Liver (tissue), 2 donors: ENCODE data around the gene BDKRB1.

Experiments
- FOXA2 ChIP-seq: IDR thresholded peaks from 2 replicates; pipeline ENCODE4 v1.6.1; 2016; ENCODE audit warnings: antibody characterized with exemption
- TF ChIP-seq, protein P1 (sequence below): fragments of 150-350 bp; IDR thresholded peaks from 2 replicates; pipeline ENCODE4 v1.5.1; 2017; ENCODE audit warnings: improper control_type of control experiment, low read depth, low read length; ENCODE audit not compliant: missing input control
- TF ChIP-seq, protein P2 (sequence below): IDR thresholded peaks from 2 replicates; pipeline ENCODE4 v1.6.1; 2016; ENCODE audit warnings: antibody characterized with exemption
- donor health status: healthy.

DNA sequence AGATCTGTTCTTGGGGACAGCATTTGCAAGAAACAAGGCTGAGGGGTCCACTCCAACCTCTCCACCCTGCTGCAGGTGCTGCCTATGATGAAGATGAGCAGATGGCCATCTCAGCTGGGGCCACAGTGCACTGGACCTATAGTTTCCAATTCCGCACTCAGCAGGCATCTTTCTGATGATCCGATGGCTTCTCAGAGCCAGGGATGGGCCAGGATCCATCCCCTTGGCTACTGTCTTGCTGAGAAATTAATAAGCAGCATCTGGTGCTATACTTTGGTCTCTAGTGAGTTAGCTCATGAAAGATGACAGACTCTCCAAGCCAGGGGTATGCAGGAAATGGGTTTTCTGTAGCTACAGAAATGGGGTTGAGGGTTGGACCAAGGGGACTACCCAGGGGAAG, 18.4 kb upstream of the BDKRB1 start:
- TF ChIP-seq, protein P1, sequence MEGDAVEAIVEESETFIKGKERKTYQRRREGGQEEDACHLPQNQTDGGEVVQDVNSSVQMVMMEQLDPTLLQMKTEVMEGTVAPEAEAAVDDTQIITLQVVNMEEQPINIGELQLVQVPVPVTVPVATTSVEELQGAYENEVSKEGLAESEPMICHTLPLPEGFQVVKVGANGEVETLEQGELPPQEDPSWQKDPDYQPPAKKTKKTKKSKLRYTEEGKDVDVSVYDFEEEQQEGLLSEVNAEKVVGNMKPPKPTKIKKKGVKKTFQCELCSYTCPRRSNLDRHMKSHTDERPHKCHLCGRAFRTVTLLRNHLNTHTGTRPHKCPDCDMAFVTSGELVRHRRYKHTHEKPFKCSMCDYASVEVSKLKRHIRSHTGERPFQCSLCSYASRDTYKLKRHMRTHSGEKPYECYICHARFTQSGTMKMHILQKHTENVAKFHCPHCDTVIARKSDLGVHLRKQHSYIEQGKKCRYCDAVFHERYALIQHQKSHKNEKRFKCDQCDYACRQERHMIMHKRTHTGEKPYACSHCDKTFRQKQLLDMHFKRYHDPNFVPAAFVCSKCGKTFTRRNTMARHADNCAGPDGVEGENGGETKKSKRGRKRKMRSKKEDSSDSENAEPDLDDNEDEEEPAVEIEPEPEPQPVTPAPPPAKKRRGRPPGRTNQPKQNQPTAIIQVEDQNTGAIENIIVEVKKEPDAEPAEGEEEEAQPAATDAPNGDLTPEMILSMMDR = no peak
- TF ChIP-seq FOXA2 = no peak
- TF ChIP-seq, protein P2, sequence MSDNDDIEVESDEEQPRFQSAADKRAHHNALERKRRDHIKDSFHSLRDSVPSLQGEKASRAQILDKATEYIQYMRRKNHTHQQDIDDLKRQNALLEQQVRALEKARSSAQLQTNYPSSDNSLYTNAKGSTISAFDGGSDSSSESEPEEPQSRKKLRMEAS = no peak
